IPS-NIHi7 (cell line): ENCODE results near the gene CCDC159.
"Not testable (repeated sequence)": the region's sequence is repeated elsewhere in the genome, so short reads cannot be mapped to it uniquely, and the experiment has no call there.

Experiments used
- DNase-seq: peaks from one replicate; pipeline ENCODE4 v3.0.0; 2012; ENCODE audit warnings: mixed read lengths; ENCODE audit errors: extremely low spot score

The CCDC159 gene, protein sequence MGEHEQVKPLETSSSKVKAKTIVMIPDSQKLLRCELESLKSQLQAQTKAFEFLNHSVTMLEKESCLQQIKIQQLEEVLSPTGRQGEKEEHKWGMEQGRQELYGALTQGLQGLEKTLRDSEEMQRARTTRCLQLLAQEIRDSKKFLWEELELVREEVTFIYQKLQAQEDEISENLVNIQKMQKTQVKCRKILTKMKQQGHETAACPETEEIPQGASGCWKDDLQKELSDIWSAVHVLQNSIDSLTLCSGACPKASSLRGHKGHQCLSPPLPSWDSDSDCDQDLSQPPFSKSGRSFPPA

DNA sequence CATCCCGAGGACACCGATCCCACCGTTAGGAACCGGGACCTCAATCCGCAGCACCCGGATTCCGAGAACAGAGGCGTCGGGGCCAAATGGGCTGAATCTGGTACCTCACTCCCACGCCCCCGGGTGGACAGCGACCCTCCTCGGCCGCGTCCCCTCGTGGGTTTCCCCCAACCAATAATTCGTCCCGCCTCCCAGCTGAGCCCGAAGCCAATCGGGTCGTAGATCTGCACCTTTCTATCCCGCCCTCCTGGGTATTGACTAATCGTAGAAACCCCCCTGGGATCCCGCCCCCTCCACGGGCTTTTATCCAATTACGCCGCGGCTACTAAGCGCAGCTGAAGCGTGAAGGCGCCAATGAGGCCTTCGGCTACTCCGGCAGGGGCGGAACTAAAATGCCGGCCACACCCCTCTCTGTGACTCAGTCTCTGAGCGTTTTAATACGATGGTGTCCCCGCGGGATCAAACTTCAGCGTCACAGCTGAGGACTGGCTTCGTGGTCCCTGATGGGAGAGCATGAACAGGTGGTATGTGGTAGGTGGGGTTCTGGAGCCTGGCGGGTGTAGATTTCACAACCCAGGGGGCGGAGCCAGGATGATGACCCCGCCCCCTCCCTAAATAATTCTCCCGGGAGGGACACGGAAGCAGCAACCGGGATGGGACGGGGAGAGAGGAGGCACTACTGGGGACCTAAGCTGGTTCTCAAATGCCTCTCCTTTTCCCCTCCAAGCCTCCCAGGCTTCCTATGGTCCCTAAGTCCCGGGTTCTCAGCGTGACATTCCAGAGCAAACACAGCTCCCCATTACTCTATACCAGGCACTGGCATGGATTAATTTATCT, at the start of gene CCDC159, which contains the start of gene TMEM205:
TSS of gene CCDC159 (plus strand) at position 416 of the 837 bp plus-strand sequence. CDS start at position 504, 88 bp downstream.
TSS of gene TMEM205 (minus strand) at position 165 of the 837 bp plus-strand sequence. CDS start 649 bp downstream, outside the sequence.
- DNase-seq = peak; percentile 99

- DNase-seq = no peak
These were observed 46.1 kb upstream of the CCDC159 start for GRCh38 chr19:11299946-11300810.

DNA sequence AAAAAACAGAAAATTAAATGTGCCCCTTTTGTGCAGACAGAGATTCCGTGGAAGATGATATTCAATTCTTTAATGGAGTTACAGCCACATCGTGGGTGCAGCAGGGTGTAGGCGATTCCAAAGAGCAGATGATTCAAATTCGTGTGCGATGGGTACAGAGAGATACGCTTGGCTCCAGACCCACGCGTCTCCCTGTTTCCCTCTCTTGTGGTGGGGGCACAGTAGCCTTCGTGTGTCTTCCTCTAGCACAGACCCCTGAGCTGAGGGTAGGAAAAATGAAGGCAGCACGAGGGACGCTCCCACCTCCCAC, 45.6 kb upstream of the CCDC159 start:
- no peak for DNase-seq

GRCh38 chr19:11304936-11305335, 41.4 kb upstream of the CCDC159 start:
- no peak for DNase-seq

DNA sequence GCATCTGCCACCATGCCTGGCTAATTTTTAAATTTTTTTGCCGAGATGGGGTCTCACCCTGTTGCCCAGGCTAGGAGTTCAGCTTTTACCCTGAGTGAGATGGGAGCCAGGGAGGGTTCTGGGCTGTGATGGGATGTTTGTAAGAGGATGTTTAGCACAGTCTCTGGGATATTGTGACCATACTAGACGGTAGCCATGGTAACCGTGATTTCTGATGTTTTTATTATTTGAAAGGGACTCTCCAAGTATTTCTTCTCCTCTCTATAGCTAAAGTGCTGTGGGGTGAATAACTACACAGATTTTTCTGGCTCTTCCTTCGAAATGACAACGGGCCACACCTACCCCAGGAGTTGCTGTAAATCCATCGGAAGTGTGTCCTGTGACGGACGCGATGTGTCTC, 40.0 kb upstream of the CCDC159 start:
- DNase-seq = no peak

GRCh38 chr19:11320278-11320995, 25.9 kb upstream of the CCDC159 start:
- not testable (repeated sequence) for DNase-seq

GRCh38 chr19:11321191-11322126, 24.9 kb upstream of the CCDC159 start:
- DNase-seq = no peak

GRCh38 chr19:11322269-11323024, 23.9 kb upstream of the CCDC159 start:
- DNase-seq = no peak

GRCh38 chr19:11323601-11324078, 22.7 kb upstream of the CCDC159 start:
- no peak for DNase-seq

DNA sequence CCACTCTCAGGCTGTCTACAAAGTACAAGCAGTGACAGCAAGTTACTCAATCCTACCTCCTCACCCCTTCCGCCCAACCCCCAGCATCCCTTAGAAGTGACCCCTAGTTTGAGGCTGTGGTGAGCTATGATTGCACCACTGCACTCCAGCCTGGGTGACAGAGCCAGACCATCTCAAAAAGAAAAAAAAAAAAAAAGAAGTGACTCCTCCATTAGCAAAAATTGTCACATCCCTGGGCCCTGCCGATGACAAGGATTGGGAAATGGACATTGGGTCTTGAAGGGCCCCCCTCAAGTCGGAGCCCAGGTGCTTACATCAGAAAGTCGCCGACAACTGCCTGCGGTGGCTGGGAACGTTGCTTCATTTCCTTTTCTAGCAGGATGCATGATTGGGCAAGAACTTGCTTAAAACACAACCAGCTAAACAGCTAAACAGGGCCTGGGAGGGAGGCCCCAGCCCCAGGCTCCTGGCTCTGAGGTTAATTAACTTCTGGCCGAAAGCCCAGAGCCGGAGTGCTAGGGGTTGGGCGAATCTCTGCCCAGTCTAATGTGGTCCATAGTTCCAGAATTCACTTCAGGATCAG, 22.1 kb upstream of the CCDC159 start:
- DNase-seq = no peak

DNA sequence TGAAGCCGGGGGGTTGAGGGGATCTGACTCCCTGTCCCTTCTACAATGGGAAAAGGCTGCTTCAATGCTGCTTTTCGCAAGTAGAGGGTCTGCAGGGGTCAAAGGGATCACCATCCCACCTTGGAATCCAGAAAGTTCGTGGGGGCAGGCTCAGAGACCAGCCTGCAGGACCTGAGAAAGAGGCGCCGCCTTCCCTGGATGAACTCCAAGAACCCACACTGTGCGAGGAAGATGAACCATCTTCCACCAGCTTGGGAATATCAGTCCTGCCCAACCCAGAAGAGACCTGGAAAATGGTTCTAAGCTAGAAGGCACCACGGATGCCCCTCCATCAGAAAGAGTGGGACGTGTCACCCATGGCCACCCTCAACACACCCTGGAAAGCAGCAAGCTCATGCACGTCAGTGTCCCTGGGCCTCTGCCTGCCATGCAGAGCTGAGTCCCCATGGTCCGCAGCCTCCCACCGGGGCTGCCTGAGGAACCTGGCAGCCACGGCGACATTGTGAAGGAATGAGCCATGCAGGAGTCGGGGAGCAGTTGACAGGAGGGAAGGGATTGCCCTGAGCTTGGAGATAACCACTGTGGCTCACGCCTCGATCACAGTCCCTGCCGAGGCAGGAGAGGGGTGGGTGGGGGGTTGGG, 21.4 kb upstream of the CCDC159 start:
- no peak for DNase-seq

- no peak for DNase-seq
These were observed 20.8 kb upstream of the CCDC159 start for GRCh38 chr19:11325544-11325943.

DNA sequence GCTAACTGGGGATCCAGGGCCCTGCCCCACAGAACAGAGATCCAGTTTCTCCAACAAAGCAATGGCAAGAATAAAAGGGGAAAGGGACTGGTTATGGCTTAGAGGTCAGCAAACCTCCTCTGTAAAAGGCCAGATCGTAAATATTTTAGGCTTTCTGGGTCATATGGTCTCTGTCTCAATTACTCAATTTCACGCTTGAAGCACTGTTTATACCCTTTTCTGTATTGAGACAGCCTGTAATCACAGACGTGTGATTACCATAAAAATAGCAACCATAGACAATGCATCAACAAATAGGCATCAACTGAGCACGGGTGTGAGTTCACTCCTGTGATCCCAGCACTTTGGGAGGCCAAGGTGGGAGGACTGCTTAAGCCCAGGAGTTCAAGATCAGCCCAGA, 16.2 kb upstream of the CCDC159 start:
- no peak for DNase-seq

- no peak for DNase-seq
These were observed 14.8 kb upstream of the CCDC159 start for GRCh38 chr19:11331502-11331901.

GRCh38 chr19:11332822-11333221, 13.5 kb upstream of the CCDC159 start:
- DNase-seq = no peak

DNA sequence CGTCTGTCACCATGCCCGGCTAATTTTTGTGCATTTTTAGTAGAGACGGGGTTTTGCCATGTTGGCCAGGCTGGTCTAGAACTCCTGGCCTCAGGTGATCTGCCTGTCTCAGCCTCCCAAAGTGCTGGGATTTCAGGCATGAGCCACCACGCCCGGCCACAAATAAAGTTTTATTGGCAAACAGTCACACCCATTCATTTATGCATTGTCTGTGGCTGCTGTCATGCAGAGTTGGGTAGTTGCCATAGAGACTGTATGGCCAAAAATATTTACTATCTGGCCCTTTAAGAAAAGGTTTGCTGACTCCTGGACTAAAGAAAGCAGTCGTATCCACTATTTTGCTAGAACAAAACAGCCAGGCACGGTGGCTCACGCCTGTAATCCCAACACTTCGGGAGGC, 12.5 kb upstream of the CCDC159 start:
- not testable (repeated sequence) for DNase-seq

- DNase-seq = no peak
These were observed 10.7 kb upstream of the CCDC159 start for GRCh38 chr19:11335449-11336146.

DNA sequence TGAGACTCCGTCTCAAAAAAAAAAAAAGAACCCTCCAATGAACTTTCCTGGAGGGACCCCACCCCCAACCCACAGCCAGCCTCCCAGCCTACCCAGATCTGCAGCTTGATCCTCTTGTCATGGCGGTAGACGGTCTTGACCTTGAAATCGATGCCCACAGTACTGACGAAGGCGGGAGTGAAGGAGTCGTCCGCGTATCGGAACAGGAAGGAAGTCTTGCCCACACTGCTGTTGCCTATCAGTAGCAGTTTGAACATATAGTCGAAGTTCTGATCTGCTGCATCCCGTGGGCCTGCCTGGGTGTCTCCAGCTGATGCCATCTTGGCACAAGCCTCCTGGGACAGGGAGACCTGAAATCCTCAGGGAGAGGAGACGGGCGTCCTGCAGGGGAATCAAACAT, 9.2 kb upstream of the CCDC159 start:
- DNase-seq = no peak
